Smooth muscle cell (in vitro differentiated cells): Measurements from ENCODE around the gene BCOR. TPM values are rescaled to one million over a fixed set of nuclear protein-coding genes. Genes with fewer than 3 reads are reported as not detected.

Source experiments
- DNase-seq: peaks from one replicate; lab custom pipeline; 2025; ENCODE audit not compliant: unreplicated experiment; lab: John Stamatoyannopoulos, UW
- H2AFZ ChIP-seq: fragments of 200-600 bp; sonication (generic); 2 replicates; pipeline ENCODE4 v1.6.0; 2016; ENCODE audit warnings: antibody characterized with exemption, low read depth, mild to moderate bottlenecking
- H3F3A ChIP-seq: fragments of 200-600 bp; sonication (generic); 2 replicates; pipeline ENCODE4 v1.6.0; 2017; ENCODE audit warnings: antibody characterized with exemption, low read depth
- H3K27ac ChIP-seq: fragments of 200-600 bp; sonication (generic); 2 replicates; pipeline ENCODE4 v1.5.1; 2016; ENCODE audit warnings: low read depth, mild to moderate bottlenecking
- H3K27me3 ChIP-seq: fragments of 200-600 bp; sonication (generic); 2 replicates; pipeline ENCODE4 v1.6.1; 2016; ENCODE audit warnings: low read depth, mild to moderate bottlenecking
- H3K36me3 ChIP-seq: fragments of 200-600 bp; sonication (generic); 2 replicates; pipeline ENCODE4 v1.5.1; 2016; ENCODE audit warnings: low read depth
- H3K4me1 ChIP-seq: fragments of 200-600 bp; sonication (generic); 2 replicates; pipeline ENCODE4 v1.5.1; 2016; ENCODE audit warnings: low read depth
- H3K4me2 ChIP-seq: fragments of 200-600 bp; sonication (generic); 2 replicates; pipeline ENCODE4 v1.6.0; 2016; ENCODE audit warnings: mild to moderate bottlenecking
- H3K4me3 ChIP-seq: fragments of 200-600 bp; sonication (generic); 2 replicates; pipeline ENCODE4 v1.5.1; 2016; ENCODE audit warnings: mild to moderate bottlenecking
- H3K79me2 ChIP-seq: fragments of 200-600 bp; sonication (generic); 2 replicates; pipeline ENCODE4 v1.6.0; 2016; ENCODE audit warnings: low read depth, mild to moderate bottlenecking
- H3K9ac ChIP-seq: fragments of 200-600 bp; sonication (generic); 2 replicates; pipeline ENCODE4 v1.6.0; 2016; ENCODE audit warnings: low read depth
- H3K9me3 ChIP-seq: fragments of 200-600 bp; sonication (generic); replicated peaks from 2 replicates; pipeline ENCODE4 v1.5.1; 2016; ENCODE audit warnings: low read depth
- H4K20me1 ChIP-seq: fragments of 200-600 bp; sonication (generic); 2 replicates; pipeline ENCODE4 v1.6.0; 2016; ENCODE audit warnings: low read depth
- CTCF ChIP-seq: fragments of 200-600 bp; sonication (generic); IDR thresholded peaks from 2 replicates; pipeline ENCODE4 v1.5.1; 2017; ENCODE audit warnings: borderline replicate concordance, mild to moderate bottlenecking, antibody characterized with exemption; ENCODE audit not compliant: insufficient read depth, poor library complexity, severe bottlenecking
- WGBS: methylation state at CpG from one replicate; pipeline ENCODE4 v1.1.7; 2016; ENCODE audit warnings: low lambda C conversion rate; 5-methylcytosine and 5-hydroxymethylcytosine counted together
- polyA plus RNA-seq: library from polyadenylated mRNA; unstranded; fragments of >200 nt; fragmentation: Nextera tagmentation; extraction: Ambion mirVana; gene quantifications from 2 replicates; pipeline ENCODE4 v1.2.1, GENCODE V29; 2016
- total RNA-seq: library from RNA; depleted of rRNA; stranded (reverse); fragments of >200 nt; gene quantifications from 2 replicates; pipeline ENCODE4 v1.2.3, GENCODE V29; 2014

The BCOR gene
- total and polyA plus RNA-seq, 2 experiments from 2014 or later = 19.5 to 28.0 TPM

GRCh38 chrX:40100141-40100536, 2.4 kb upstream of the BCOR start:
- WGBS = 17% methylated on average over 21 of the region's 21 CpGs
- no peaks in the 10 kb centered on the region for H3K9me3 ChIP-seq
- H4K20me1 ChIP-seq = peaks cover 16% of the 10 kb centered on the region
- H3K4me3 ChIP-seq = no peak overlapping the region
- peaks cover 20% of the 10 kb centered on the region for H3K79me2 ChIP-seq
- H3K27ac ChIP-seq = peak overlapping the region; percentile 31
- H2AFZ ChIP-seq = no peak overlapping the region
- no peak overlapping the region for H3K9ac ChIP-seq
- H3K4me1 ChIP-seq = peaks cover 47% of the 10 kb centered on the region
- peaks cover 24% of the 10 kb centered on the region for H3F3A ChIP-seq
- TF ChIP-seq CTCF = no peak
- H3K36me3 ChIP-seq = no peaks in the 10 kb centered on the region
- peaks cover 6% of the 10 kb centered on the region for H3K27me3 ChIP-seq
- H3K4me2 ChIP-seq = peak overlapping the region; percentile 90
- no peak for DNase-seq

DNA sequence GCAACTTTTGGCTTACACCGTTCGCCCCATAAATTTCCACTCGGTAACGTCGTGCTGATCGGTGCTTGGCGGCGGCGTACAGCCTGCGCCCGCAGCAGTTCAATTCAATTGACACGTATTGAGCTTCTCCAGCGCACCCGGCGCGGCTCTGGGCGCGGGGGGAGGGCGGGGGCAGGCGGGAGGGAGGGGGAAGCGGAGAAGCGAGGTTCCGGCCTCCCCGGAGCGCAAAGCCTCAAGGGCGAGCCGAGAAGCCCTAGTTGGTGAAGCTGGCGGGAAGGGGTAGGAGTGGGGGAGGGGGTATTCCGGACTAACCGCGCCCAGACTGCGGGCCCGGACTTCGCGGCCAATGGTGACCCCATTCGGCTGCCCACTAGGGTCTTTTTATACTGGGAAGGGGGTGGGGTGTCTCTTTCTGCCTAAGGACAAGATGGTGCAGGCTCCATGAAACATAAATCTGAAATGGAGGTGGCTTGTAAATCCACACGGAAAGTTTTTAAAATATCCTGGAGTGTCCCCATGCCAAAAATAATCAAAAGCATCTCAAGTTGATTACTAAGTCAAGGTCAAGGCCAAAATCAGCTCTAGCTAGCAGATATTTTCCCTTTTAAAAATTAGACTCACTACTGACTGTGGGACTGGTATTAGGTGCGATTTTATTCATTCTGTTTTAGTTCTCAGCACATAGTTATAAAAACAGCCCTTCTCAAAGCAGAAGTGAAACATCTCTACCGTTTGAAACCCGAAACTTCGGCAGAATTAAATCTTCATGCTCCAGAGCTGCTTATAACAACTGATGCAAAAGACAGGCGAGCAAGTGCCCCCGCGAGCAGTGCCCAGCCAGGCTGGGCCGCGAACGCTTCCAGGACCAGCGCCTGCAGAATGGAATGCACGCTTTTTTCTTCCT, 1.5 kb upstream of the BCOR start:
- H3K27me3 ChIP-seq = peaks cover 6% of the 10 kb centered on the region
- H3K9me3 ChIP-seq = no peaks in the 10 kb centered on the region
- no peak for DNase-seq
- H3K4me3 ChIP-seq = peak overlapping the region; percentile 85
- H3F3A ChIP-seq = peaks cover 24% of the 10 kb centered on the region
- peak overlapping the region; percentile 90 for H3K4me2 ChIP-seq
- WGBS = 12% methylated on average over 40 of the region's 49 CpGs
- no peak for TF ChIP-seq CTCF
- H3K79me2 ChIP-seq = peaks cover 25% of the 10 kb centered on the region
- H3K9ac ChIP-seq = no peak overlapping the region
- H2AFZ ChIP-seq = no peak overlapping the region
- peaks cover 23% of the 10 kb centered on the region for H4K20me1 ChIP-seq
- no peak overlapping the region for H3K27ac ChIP-seq
- peaks cover 43% of the 10 kb centered on the region for H3K4me1 ChIP-seq
- H3K36me3 ChIP-seq = no peaks in the 10 kb centered on the region

DNA sequence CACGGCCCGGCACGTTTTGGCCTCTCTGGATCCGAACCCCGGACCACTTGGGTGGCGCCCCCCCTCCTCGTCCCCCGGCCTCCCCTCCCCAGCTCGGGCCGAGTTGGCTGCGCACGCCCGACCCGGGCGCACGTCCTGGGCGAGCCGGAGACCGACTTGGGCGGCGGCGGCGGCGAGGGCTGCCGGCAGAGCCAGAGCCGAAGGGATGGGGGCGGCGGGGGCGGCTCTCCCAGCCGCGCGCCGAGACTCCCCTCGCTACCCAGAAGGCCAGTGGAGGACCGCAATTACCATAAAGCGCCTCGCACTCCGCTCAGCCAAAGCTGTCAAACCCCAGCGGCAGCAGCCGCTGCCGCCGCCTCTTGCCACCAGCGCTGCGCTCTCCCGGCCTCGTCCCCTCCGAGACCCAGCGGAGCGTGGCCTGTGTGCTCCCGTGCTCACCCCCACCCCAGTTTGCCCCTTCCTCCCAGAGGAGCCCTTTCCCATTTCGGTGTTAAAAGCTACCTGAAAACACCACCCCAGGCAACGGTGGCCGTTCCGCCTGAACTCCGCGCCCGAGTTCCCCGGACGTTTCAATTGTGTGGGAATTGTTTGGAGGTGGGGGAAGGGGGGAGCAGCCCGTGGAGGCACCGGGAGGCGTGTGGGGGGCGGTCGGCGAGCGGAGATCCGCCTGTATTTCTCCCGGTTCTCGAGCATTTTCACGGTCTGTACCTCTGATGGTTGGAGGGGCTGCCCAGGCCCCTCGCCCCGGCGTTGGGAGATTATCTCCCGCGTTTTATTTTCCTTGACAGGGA, 701 bp upstream of the BCOR start:
- Histone ChIP-seq H3K9me3 (no peaks in the 10 kb centered on the region), H3K79me2 (peaks cover 25% of the 10 kb centered on the region), H3K36me3 (no peaks in the 10 kb centered on the region), H3K9ac (peak overlapping the region; percentile 23), H3K27me3 (no peaks in the 10 kb centered on the region), H3K4me2 (peak overlapping the region; percentile 90), H3K27ac (no peak overlapping the region), H3K4me3 (peak overlapping the region; percentile 85), H2AFZ (no peak overlapping the region), H3K4me1 (peaks cover 42% of the 10 kb centered on the region), H4K20me1 (peaks cover 27% of the 10 kb centered on the region), H3F3A (peaks cover 24% of the 10 kb centered on the region)
- TF ChIP-seq CTCF = no peak
- peak; percentile 74 for DNase-seq
- 11% methylated on average over 33 of the region's 75 CpGs for WGBS
